Naive thymus-derived CD4-positive, alpha-beta T cell (primary cell): ENCODE measurements around the gene TNFRSF6B. TPM values are rescaled to one million over a fixed set of nuclear protein-coding genes. Genes with fewer than 3 reads are reported as not detected.
A peak's percentile ranks its signal among the peaks of the same experiment; 100 is the strongest.
"Not testable (repeated sequence)": the region's sequence is repeated elsewhere in the genome, so short reads cannot be mapped to it uniquely, and the experiment has no call there.

Experiments
- ATAC-seq: fragments of 150-1000 bp; cut with Tn5 transposase; 2 replicates; pipeline ENCODE4 v1.10.0; 2021; ENCODE audit warnings: mild to moderate bottlenecking, moderate library complexity
- CTCF ChIA-PET: fragments of 350-600 bp; sonication (Branson Sonifier 250); formaldehyde crosslinking; loops from one replicate; lab custom pipeline; 2021; ENCODE audit warnings: antibody characterized with exemption; lab: Charles Lee
- POLR2A ChIA-PET: fragments of 350-600 bp; sonication (Branson Sonifier 250); formaldehyde crosslinking; loops from one replicate; lab custom pipeline; 2021; ENCODE audit warnings: antibody characterized with exemption, inconsistent platforms; lab: Charles Lee
- DNase-seq, 9 donors: peaks; one replicate each; pipeline versions ENCODE4 v3.0.0 to v3.0.0-alpha.2; 2020 to 2022; ENCODE audit warnings: mixed read lengths in 1 of 9
- H3K27ac ChIP-seq: one replicate; pipeline ENCODE4 v1.7.0; 2013; ENCODE audit warnings: mild to moderate bottlenecking, low read depth, low read length, moderate library complexity
- H3K27me3 ChIP-seq, 2 donors: one replicate each; pipeline ENCODE4 v1.7.0; 2013; ENCODE audit warnings: low read length in 2 of 2, mild to moderate bottlenecking in 2 of 2, moderate library complexity in 2 of 2; ENCODE audit not compliant: control insufficient read depth in 2 of 2, insufficient read depth in 2 of 2
- H3K36me3 ChIP-seq, 3 experiments: 1 replicate in 2 of 3; 2 replicates in 1 of 3; pipeline ENCODE4 v1.7.0; 2013; ENCODE audit warnings: low read length in 3 of 3, mild to moderate bottlenecking in 3 of 3, moderate library complexity in 1 of 3; ENCODE audit not compliant: insufficient read depth in 3 of 3, control insufficient read depth in 2 of 3
- H3K4me1 ChIP-seq, 2 donors: one replicate each; pipeline ENCODE4 v1.7.0; 2013; ENCODE audit warnings: low read length in 2 of 2, mild to moderate bottlenecking in 2 of 2, moderate library complexity in 1 of 2; ENCODE audit not compliant: control insufficient read depth in 2 of 2, insufficient read depth in 2 of 2
- H3K4me3 ChIP-seq: 2 replicates; pipeline ENCODE4 v1.7.0; 2013; ENCODE audit warnings: mild to moderate bottlenecking, low read length
- H3K9me3 ChIP-seq, 3 experiments: 1 replicate in 2 of 3; 2 replicates in 1 of 3; pipeline ENCODE4 v1.7.0; 2013; ENCODE audit warnings: low read length in 3 of 3; ENCODE audit not compliant: control insufficient read depth in 2 of 3
- H3K27ac Mint-ChIP-seq, 9 donors: one replicate each; pipeline ENCODE4 v1.8.0; 2020 to 2022; ENCODE audit warnings: mixed read lengths in 9 of 9, mild to moderate bottlenecking in 8 of 9, moderate library complexity in 5 of 9, inconsistent platforms in 2 of 9
- H3K27me3 Mint-ChIP-seq, 5 donors: one replicate each; pipeline ENCODE4 v1.8.0; 2021 to 2022; ENCODE audit warnings: mixed read lengths in 5 of 5, mild to moderate bottlenecking in 1 of 5
- H3K36me3 Mint-ChIP-seq, 5 donors: one replicate each; pipeline ENCODE4 v1.8.0; 2020 to 2022; ENCODE audit warnings: mixed read lengths in 5 of 5, mild to moderate bottlenecking in 3 of 5, inconsistent platforms in 1 of 5
- H3K4me1 Mint-ChIP-seq, 7 donors: one replicate each; pipeline ENCODE4 v1.8.0; 2020 to 2022; ENCODE audit warnings: mixed read lengths in 7 of 7, mild to moderate bottlenecking in 3 of 7, inconsistent platforms in 1 of 7
- H3K4me3 Mint-ChIP-seq, 10 donors: one replicate each; pipeline ENCODE4 v1.8.0; 2020 to 2022; ENCODE audit warnings: mild to moderate bottlenecking in 10 of 10, mixed read lengths in 10 of 10, moderate library complexity in 6 of 10, inconsistent platforms in 2 of 10
- H3K9me3 Mint-ChIP-seq, 11 donors: one replicate each; pipeline ENCODE4 v1.8.0; 2020 to 2022; ENCODE audit warnings: mixed read lengths in 11 of 11, mild to moderate bottlenecking in 4 of 11, inconsistent platforms in 1 of 11, moderate library complexity in 1 of 11
- intact Hi-C, 2 donors: fragments of 100-400 bp; cut with micrococcal nuclease; formaldehyde crosslinking; loops; one replicate each; pipeline ENCODE4 v1.15.1; 2023
- polyA plus RNA-seq, 2 donors: library from polyadenylated mRNA; unstranded; fragments of 300-500 nt; fragmentation: Illumina TruSeq; gene quantifications; one replicate each; pipeline ENCODE4 v1.2.3, GENCODE V29; 2021
- total RNA-seq, 6 experiments: library from RNA in 5 of 6; stranded (reverse) in 5 of 6; gene quantifications; 1 replicate in 5 of 6; 2 replicates in 1 of 6; pipeline ENCODE4 v1.2.3 and lab custom pipeline; 2021 to 2026

Gene TNFRSF6B
- total and polyA plus RNA-seq, 7 experiments from 2014 or later: 0.22 to 0.74 TPM; not detected in 5

DNA sequence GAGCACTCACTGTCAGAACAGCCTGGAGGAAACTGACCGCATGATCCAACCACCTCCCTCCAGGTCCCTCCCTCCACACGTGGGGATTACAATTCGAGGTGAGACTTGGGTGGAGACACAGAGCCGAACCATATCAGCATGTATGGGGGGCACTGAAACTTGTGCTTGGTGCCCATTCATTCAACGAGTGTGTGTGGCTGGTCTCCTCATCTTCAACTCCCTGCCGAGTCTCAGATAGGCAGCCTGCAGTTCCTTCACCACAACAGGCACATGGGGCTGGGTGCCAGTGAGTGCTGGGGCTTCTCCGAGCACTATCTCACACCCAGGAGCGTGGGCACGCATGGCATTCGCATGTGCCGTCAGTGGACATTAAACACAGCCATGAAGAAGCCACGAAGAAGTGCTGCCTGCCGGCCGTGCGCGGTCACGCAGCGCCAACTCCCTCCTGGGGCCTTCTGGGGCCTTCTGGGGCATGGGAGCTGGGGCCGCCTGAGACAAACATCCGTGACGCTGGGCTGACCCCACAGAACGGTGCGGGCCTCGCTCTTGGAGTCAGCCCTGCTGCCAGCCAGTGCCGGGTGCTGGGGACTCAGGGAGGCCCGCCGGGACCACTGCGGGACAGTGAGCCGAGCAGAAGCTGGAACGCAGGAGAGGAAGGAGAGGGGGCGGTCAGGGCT, 39.1 kb upstream of the TNFRSF6B start:
- Histone ChIP-seq H3K36me3 (peaks cover 0 to 22% (median 0%) of the 10 kb centered on the region in 3 experiments), H3K27me3 (no peaks in the 10 kb centered on the region), H3K4me1 (peaks cover 18 to 20% of the 10 kb centered on the region in 2 donors), H3K9me3 (no peaks in the 10 kb centered on the region), H3K4me3 (peak overlapping the region; percentile 100), H3K27ac (peak overlapping the region; percentile 83)
- ChIA-PET CTCF (interaction anchor here (0.7 to 1.3 kb wide), 4 partner anchors 14 to 114 kb away, joined by 3 to 4 read pairs (median 3); no protein-coding TSS in a partner anchor), POLR2A (interaction anchor here (0.6 to 4.5 kb wide), 10 partner anchors 8 to 217 kb away, joined by 4 to 53 read pairs (median 8); partner anchors contain the start of genes GMEB2, LIME1, PPDPF and PTK6)
- DNase-seq: no peak
- Mint-ChIP-seq H3K27ac (peak overlapping the region; percentile 93 to 97 (median 95)), H3K36me3 (peaks cover 0 to 7% (median 0%) of the 10 kb centered on the region in 5 donors), H3K9me3 (no peaks in the 10 kb centered on the region), H3K27me3 (peaks cover 0 to 2% (median 0%) of the 10 kb centered on the region in 5 donors), H3K4me1 (peaks cover 14 to 57% (median 36%) of the 10 kb centered on the region in 7 donors), H3K4me3 (peak overlapping the region; percentile 86 to 97 (median 94))
- intact Hi-C loops: loop anchor here in 1 of 2 donors (10.0 kb wide), 1 partner anchor 1273 kb away; the partner anchor contains the start of gene RPS21
- no peak for ATAC-seq

DNA sequence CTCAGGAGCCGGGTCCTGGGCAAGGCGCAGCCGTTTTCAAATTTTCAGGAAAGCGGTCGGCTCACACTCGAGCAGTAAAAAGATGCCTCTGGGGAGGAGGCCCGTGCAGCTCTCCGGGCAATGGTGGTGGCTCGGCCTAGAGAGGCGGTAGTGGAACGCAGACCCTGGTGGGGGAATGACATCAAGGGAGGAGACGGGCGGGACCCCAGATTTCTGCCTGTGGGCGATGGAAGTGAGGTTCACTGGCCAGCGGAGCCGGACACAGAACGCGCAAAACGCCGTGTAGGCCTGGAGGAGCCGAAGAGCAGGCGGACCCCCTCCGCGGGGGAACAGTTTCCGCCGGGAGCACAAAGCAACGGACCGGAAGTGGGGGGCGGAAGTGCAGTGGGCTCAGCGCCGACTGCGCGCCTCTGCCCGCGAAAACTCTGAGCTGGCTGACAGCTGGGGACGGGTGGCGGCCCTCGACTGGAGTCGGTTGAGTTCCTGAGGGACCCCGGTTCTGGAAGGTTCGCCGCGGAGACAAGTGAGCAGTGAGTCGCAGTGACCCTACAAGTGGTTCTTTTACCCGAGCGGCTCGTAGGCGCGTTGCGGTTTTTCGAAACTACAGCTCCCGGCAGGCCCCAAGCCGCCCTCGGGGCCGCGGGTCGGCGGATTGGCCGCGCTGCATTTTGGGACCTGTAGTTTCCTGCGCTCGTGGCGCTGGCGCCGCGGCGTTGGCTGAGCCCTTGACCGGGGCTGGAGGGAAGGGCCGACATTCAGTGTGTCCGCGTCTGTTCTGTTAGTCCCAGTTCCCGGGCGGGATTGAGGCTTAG, 38.3 kb upstream of the TNFRSF6B start, which contains the start of gene RTEL1:
Gene RTEL1 (plus strand): TSS at position 376 of the 812 bp plus-strand sequence. CDS start 1,091 bp downstream, outside the sequence.
- H3K9me3 ChIP-seq: no peaks in the 10 kb centered on the region
- peak; percentile 79 to 99 (median 89) for DNase-seq
- H3K4me1 ChIP-seq: peaks cover 18 to 20% of the 10 kb centered on the region in 2 donors

DNA sequence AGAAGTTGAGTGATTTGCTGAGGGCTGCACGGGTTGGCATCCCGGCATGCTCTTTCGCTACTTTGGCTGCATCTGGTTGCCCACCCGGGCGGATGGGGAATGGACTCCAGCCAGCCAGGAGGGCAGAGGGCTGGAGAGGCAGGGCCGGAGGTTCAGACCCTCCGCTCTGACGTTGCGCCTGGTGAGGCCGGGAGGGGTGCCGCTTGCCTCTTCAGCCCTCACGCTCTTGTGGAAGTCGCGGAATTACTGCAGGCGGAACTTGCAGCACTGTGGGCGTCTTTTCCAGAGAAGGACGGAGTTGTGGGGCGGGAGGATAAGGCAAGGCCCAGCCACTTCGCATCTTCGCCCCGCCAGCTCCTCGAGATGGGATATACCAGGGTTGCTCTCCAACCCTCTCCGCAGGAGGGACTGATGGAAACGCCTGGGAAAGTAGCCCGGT, 37.7 kb upstream of the TNFRSF6B start:
- peak overlapping the region; percentile 93 to 97 (median 95) for H3K27ac Mint-ChIP-seq
- H3K27me3 ChIP-seq: no peaks in the 10 kb centered on the region
- CTCF ChIA-PET: interaction anchor here (0.7 to 1.3 kb wide), 2 partner anchors 37 to 207 kb away, joined by 3 to 4 read pairs; no protein-coding TSS in a partner anchor
- intact Hi-C loops: loop anchor here (1.0 to 10.0 kb wide), 11 partner anchors 16 to 1274 kb away; partner anchors contain the start of genes ARFRP1 (in 2 of the 2), GMEB2 (in 2 of the 2), PRPF6 (in 2 of the 2) and LIME1 (in 1 of the 2)
- H3K4me1 Mint-ChIP-seq: peaks cover 14 to 55% (median 35%) of the 10 kb centered on the region in 7 donors
- H3K4me1 ChIP-seq: peaks cover 16 to 20% of the 10 kb centered on the region in 2 donors
- peaks cover 0 to 2% (median 0%) of the 10 kb centered on the region in 5 donors for H3K27me3 Mint-ChIP-seq
- H3K4me3 Mint-ChIP-seq: peak overlapping the region; percentile 86 to 97 (median 94)
- DNase-seq: no peak
- peak overlapping the region; percentile 100 for H3K4me3 ChIP-seq
- POLR2A ChIA-PET: interaction anchor here (0.8 to 4.5 kb wide), 16 partner anchors 10 to 322 kb away, joined by 3 to 53 read pairs (median 4); partner anchors contain the start of genes GMEB2, HELZ2, LIME1 and PPDPF
- ATAC-seq: no peak
- no peaks in the 10 kb centered on the region for H3K9me3 ChIP-seq
- no peaks in the 10 kb centered on the region for H3K9me3 Mint-ChIP-seq
- peaks cover 0 to 33% (median 0%) of the 10 kb centered on the region in 3 experiments for H3K36me3 ChIP-seq
- H3K27ac ChIP-seq: peak overlapping the region; percentile 83
- H3K36me3 Mint-ChIP-seq: peaks cover 0 to 8% (median 0%) of the 10 kb centered on the region in 5 donors

More for the DNA sequence above, 38.3 kb upstream of the TNFRSF6B start, which contains the start of gene RTEL1:
- H3K36me3 ChIP-seq: peaks cover 0 to 28% (median 0%) of the 10 kb centered on the region in 3 experiments
- CTCF ChIA-PET: interaction anchor here (0.7 to 1.3 kb wide), 5 partner anchors 14 to 208 kb away, joined by 3 to 4 read pairs (median 3); no protein-coding TSS in a partner anchor
- H3K4me1 Mint-ChIP-seq: peaks cover 14 to 57% (median 36%) of the 10 kb centered on the region in 7 donors
- peak within 1 kb of the TSS; percentile 83 for H3K27ac ChIP-seq
- H3K27ac Mint-ChIP-seq: peak within 1 kb of the TSS; percentile 93 to 97 (median 95)
- peak within 1 kb of the TSS; percentile 100 for H3K4me3 ChIP-seq
- no peaks in the 10 kb centered on the region for H3K9me3 Mint-ChIP-seq
- peak within 1 kb of the TSS; percentile 86 to 97 (median 94) for H3K4me3 Mint-ChIP-seq
- H3K27me3 Mint-ChIP-seq: peaks cover 0 to 2% (median 0%) of the 10 kb centered on the region in 5 donors
- POLR2A ChIA-PET: interaction anchor here (0.6 to 4.5 kb wide), 19 partner anchors 9 to 322 kb away, joined by 3 to 53 read pairs (median 4); partner anchors contain the start of genes GMEB2, HELZ2, LIME1 and PPDPF
- peaks cover 0 to 8% (median 0%) of the 10 kb centered on the region in 5 donors for H3K36me3 Mint-ChIP-seq
- intact Hi-C loops: loop anchor here (1.0 to 10.0 kb wide), 11 partner anchors 16 to 1273 kb away; partner anchors contain the start of genes ARFRP1 (in 2 of the 2), GMEB2 (in 2 of the 2), PRPF6 (in 2 of the 2) and LIME1 (in 1 of the 2)
- H3K27me3 ChIP-seq: no peaks in the 10 kb centered on the region
- ATAC-seq: peak; percentile 90

DNA sequence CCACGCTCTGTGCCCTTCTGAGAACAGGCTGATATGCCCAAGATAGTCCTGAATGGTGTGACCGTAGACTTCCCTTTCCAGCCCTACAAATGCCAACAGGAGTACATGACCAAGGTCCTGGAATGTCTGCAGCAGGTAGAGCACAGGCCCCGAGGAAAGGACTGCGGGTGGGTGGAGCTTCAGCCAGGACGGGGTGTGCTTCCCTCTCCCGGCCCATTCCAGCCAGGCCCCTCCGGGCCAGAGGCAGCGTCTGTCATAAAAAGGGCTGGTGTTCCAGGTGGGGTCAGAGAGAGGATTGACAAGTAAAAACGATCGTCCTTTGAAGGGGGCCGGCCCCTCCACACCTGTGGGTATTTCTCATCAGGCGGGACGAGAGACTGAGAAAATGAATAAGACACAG, 37.1 kb upstream of the TNFRSF6B start:
- H3K4me3 Mint-ChIP-seq: peak overlapping the region in 9 of 10 donors; percentile 86 to 97 (median 95)
- peak overlapping the region in 1 of 9 donors; percentile 97 for H3K27ac Mint-ChIP-seq
- H3K4me1 ChIP-seq: peaks cover 10 to 16% of the 10 kb centered on the region in 2 donors
- peaks cover 0 to 38% (median 0%) of the 10 kb centered on the region in 3 experiments for H3K36me3 ChIP-seq
- peaks cover 0 to 2% (median 0%) of the 10 kb centered on the region in 5 donors for H3K27me3 Mint-ChIP-seq
- H3K9me3 ChIP-seq: no peaks in the 10 kb centered on the region
- DNase-seq: no peak
- H3K36me3 Mint-ChIP-seq: peaks cover 0 to 8% (median 0%) of the 10 kb centered on the region in 5 donors
- H3K4me1 Mint-ChIP-seq: peaks cover 8 to 49% (median 29%) of the 10 kb centered on the region in 7 donors
- intact Hi-C loops: loop anchor here in 1 of 2 donors (2.0 to 10.0 kb wide), 2 partner anchors 79 to 1275 kb away; partner anchors contain the start of gene RPS21
- H3K27me3 ChIP-seq: no peaks in the 10 kb centered on the region
- peak overlapping the region; percentile 100 for H3K4me3 ChIP-seq
- ChIA-PET POLR2A (no interaction called here), CTCF (no interaction called here)
- H3K9me3 Mint-ChIP-seq: no peaks in the 10 kb centered on the region
- no peak overlapping the region for H3K27ac ChIP-seq
- no peak for ATAC-seq

DNA sequence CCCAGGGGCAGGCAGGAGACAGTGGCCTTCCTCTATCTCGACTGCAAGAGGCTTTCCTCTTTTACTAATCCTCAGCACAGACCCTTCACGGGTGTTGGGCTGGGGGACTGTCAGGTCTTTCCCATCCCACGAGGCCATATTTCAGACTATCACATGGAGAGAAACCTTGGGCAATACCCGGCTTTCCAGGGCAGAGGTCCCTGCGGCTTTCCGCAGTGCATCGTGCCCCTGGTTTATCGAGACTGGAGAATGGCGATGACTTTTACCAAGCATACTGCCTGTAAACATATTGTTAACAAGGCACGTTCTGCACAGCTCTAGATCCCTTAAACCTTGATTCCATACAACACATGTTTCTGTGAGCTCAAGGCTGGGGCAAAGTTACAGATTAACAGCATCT, 36.3 kb upstream of the TNFRSF6B start:
- H3K9me3 Mint-ChIP-seq, ATAC-seq, H3K27me3 Mint-ChIP-seq, H3K27ac Mint-ChIP-seq, DNase-seq, H3K4me1 ChIP-seq, intact Hi-C loops, H3K27ac ChIP-seq, CTCF ChIA-PET, H3K9me3 ChIP-seq, H3K27me3 ChIP-seq, H3K4me3 ChIP-seq: not testable (repeated sequence)
- POLR2A ChIA-PET: interaction anchor here (0.9 kb wide), 1 partner anchor 8 kb away, joined by 3 read pairs; no protein-coding TSS in a partner anchor
- Mint-ChIP-seq H3K36me3 (peaks cover 0 to 11% (median 0%) of the 10 kb centered on the region in 5 donors), H3K4me1 (peaks cover 0 to 42% (median 24%) of the 10 kb centered on the region in 7 donors), H3K4me3 (peak overlapping the region; percentile 39 to 97 (median 68))
- H3K36me3 ChIP-seq: peaks cover 0 to 46% (median 0%) of the 10 kb centered on the region in 3 experiments
